HG03460 (cell line): ENCODE measurements around the gene STXBP6.

Experiments used
- ATAC-seq: cut with Tn5 transposase; IDR thresholded peaks from one replicate; pipeline ENCODE4 v1.9.1; 2021; ENCODE audit not compliant: unreplicated experiment

STXBP6 gene

GRCh38 chr14:25019892-25020291 is 30.1 kb downstream of the STXBP6 start:
- no peak for ATAC-seq

DNA sequence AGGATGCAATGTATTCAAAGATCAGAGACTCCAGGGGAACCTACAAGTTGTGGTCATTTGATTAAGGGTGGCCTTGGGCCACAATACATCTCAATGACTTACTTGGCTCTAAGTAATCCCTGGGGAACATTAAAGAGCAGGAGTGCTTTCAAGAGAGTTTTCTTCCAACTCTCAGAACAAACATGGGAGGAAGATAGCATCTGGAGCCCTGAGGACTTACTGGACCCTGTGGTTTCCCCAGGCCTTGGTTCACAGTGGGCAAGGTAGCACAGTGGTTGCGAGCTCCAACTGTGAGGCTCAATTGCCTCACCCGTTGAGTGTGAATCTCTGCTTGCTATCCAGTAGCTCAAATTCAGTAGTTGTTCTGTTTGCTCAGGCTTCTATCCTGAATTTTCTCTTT is 32.4 kb downstream of the STXBP6 start:
- ATAC-seq: no peak

DNA sequence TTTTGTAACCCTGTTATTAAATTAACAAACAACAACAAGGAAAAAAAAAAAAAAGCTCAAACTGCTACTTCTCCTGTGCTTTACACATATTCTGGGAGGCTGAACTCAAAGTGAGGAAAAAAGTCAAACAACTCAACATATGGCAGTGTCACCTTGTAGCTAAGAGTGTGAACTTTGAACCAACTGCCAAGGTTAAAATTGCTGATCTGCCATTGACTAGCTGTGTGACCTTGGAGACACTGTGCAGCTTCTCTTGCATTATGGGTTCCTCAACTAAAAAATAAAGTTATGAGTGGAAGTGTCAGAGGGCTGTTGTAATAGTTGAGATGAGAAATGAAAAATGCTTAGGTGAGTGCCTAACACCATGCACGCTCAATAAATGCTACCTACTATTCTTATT is 34.2 kb downstream of the STXBP6 start:
- no peak for ATAC-seq

- ATAC-seq: no peak
Measured at GRCh38 chr14:25014440-25014839, 35.5 kb downstream of the STXBP6 start.

DNA sequence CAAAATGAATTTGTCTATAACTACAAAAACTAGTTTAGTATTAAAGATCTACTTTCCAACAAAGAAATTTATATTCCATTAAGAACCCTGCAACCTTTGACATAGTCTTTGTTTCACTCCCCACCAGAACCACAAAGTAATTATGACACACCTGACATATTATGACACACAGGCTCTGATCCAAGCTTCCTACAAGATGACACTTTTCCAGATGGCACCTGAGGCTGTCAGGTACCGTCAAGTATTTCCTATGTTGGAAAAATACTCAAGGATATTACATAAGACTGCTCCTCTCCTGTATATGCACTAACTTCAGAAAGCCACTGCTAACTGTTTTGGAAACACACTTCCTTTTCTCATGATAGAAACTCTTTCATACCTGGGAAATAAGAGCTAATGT is 38.9 kb downstream of the STXBP6 start:
- no peak for ATAC-seq

GRCh38 chr14:25010471-25010870 is 39.5 kb downstream of the STXBP6 start:
- no peak for ATAC-seq

GRCh38 chr14:25009891-25010290 is 40.1 kb downstream of the STXBP6 start:
- ATAC-seq: no peak

GRCh38 chr14:25007832-25008231 is 42.1 kb downstream of the STXBP6 start:
- no peak for ATAC-seq

- ATAC-seq: no peak
Measured at GRCh38 chr14:25006961-25007795, 42.8 kb downstream of the STXBP6 start.

- no peak for ATAC-seq
Measured at GRCh38 chr14:25006031-25006430, 43.9 kb downstream of the STXBP6 start.

GRCh38 chr14:25004389-25004809 is 45.5 kb downstream of the STXBP6 start:
- ATAC-seq: peak; percentile 60

DNA sequence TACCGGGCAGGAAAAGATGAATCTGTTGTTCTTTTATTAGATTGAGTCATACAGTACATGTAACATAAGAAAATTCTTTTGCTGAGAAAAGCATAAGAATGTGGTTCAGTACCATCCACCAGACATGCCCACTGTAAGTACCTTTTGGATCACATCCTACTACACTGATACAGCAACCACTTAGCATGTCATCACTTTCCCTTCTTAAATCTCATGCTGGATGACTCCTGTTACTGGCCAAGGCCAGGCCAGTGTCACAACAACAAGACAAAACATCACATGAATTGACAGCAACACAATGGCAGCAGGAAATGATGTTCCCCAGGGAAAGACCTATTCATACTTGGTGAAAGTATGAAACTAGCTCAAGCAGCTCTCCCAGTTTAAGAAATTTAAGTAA is 46.4 kb downstream of the STXBP6 start:
- ATAC-seq: no peak

GRCh38 chr14:25001601-25002000 is 48.3 kb downstream of the STXBP6 start:
- no peak for ATAC-seq

DNA sequence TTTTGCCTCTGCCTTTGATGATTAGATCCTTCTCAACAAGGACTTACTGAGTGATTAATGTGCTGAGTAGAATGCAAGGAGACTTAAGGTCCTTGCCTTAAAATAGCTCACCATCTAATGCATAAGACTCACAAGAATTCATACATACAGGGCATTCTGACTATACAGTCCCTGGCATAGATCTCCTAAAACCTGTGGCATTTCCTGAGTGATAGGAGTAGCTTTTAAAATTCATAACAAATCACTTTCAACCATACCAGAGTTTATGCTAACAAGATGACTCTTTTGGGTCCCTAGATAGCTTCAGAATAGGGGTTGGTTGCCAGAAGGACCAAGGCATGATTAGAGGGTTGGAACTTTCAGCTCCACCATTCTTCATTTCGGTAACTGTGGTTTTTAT is 48.8 kb downstream of the STXBP6 start:
- no peak for ATAC-seq

GRCh38 chr14:24999157-24999556 is 50.8 kb downstream of the STXBP6 start:
- ATAC-seq: no peak

DNA sequence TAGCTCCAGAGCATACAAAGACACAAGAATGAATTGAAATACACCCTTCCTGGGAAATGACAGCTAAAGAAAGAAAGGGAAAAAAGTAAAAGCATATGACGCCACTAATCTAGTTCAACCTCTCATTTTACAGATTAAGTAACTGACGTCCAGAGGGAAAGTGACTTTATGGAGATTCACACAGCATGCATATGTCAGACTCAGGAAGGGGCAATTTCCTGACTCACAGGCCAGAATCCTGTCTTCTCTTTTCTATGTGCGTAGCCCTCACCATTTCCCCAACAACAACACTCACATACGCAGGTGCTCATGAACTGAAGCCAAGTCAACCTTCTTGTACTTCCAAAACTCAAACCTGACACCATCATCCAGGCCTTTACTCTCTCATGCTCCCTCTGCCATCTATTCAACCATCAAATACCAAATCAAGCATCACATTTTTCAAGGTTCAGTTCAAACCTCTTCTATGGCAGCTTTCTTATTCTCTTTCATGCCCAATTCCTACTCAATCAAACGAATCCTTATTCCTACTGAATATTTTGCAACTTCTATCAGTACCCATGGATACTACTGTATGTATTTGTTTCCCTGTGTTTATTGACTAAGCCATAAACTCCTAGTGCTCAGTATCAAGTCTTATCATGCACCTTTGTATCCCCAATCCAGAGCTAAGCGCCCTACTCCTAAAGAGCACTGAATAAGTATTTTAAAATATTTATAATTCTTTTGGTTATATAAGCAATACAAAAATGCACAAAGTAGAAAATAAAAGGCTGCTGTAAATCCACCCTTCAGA is 52.8 kb downstream of the STXBP6 start:
- ATAC-seq: no peak

GRCh38 chr14:24995016-24995415 is 54.9 kb downstream of the STXBP6 start:
- ATAC-seq: no peak

DNA sequence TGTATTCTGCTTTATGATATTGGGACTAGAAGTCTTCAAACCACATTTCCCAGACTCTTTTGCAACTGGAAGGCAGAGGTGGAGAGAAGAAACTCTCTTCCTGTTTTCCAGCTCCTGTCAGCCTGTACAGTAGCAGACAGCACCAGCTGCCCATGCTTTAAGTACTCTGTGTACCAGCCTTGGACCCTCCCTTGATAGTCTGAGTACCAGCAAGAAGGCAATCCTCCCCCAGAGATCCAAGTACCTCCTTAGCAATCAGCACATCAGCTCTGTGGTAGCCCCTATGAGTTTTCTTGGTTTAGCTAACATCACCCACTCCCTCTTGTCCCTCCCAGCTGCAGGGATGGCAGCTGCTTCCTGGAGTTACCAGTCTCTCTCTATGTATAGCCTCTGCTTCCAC is 56.3 kb downstream of the STXBP6 start:
- ATAC-seq: no peak

- ATAC-seq: no peak
Measured at GRCh38 chr14:24992624-24993360, 57.2 kb downstream of the STXBP6 start.

DNA sequence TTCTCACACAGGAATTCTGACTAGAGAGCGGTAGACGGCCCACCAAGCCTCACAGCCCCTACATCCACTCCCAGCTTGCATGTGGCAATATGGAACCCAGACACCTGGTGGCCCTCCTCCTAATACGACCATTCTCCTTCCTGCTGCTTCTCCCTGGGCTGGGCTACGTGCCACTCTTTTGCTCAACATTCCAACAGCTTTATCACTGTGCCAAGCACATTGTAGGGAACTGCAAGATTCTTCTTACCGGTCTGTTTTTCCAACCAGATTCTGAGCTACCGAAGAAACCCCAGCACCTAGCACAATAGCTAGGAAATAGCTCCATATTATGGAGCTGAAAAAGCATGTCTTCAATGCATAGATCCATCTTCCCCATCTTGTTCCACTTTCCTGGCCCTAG is 58.1 kb downstream of the STXBP6 start:
- no peak for ATAC-seq

GRCh38 chr14:24991288-24991687 is 58.7 kb downstream of the STXBP6 start:
- ATAC-seq: no peak

GRCh38 chr14:24990773-24991172 is 59.2 kb downstream of the STXBP6 start:
- ATAC-seq: no peak
